T-helper 2 cell treated with Interferon-gamma antibody and Interleukin-4, amounts not matched to agents 5 μg/mL and 100 μg/mL, for 36 hours (primary cell): ENCODE data around the gene CENPE.
A peak's percentile ranks its signal among the peaks of the same experiment; 100 is the strongest.

Source experiments
- DNase-seq: peaks from one replicate; pipeline ENCODE4 v3.0.0; 2021; ENCODE audit warnings: low spot score
- H3K27ac Mint-ChIP-seq: one replicate; pipeline ENCODE4 v1.8.0; 2021; ENCODE audit warnings: mild to moderate bottlenecking, mixed read lengths
- H3K27me3 Mint-ChIP-seq: one replicate; pipeline ENCODE4 v1.8.0; 2021; ENCODE audit warnings: low read depth, mixed read lengths
- H3K36me3 Mint-ChIP-seq: one replicate; pipeline ENCODE4 v1.8.0; 2021; ENCODE audit warnings: low read depth, mixed read lengths
- H3K4me1 Mint-ChIP-seq: one replicate; pipeline ENCODE4 v1.8.0; 2021; ENCODE audit warnings: low read depth, mixed read lengths
- H3K4me3 Mint-ChIP-seq: one replicate; pipeline ENCODE4 v1.8.0; 2022; ENCODE audit warnings: mild to moderate bottlenecking, moderate library complexity, mixed read lengths
- H3K9me3 Mint-ChIP-seq: one replicate; pipeline ENCODE4 v1.8.0; 2021; ENCODE audit warnings: mixed read lengths

CENPE gene

GRCh38 chr4:103158760-103159159, 39.4 kb downstream of the CENPE start:
- no peaks in the 10 kb centered on the region for H3K27me3 Mint-ChIP-seq
- H3K9me3 Mint-ChIP-seq = peaks cover 12% of the 10 kb centered on the region
- H3K4me3 Mint-ChIP-seq = peak overlapping the region; percentile 57
- peaks cover 57% of the 10 kb centered on the region for H3K36me3 Mint-ChIP-seq
- peak overlapping the region; percentile 57 for H3K27ac Mint-ChIP-seq
- DNase-seq = no peak
- H3K4me1 Mint-ChIP-seq = peaks cover 8% of the 10 kb centered on the region

DNA sequence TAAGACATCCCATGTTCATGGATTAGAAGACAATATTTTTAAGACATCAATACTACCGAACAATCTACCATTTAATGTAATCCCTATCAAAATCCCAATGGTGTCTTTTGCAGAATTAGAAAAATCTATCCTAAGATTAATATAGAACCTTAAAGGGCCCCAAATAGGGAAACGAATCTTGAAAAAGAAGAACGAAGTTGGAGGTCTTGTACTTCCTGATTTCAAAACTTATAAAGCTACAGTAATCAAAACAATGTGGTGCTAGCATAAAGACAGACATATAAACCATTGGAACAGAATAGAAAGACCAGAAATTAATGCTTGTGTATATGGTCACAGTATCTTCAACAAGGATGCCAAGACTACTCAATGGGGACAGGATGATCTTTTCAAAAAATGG, 42.0 kb downstream of the CENPE start:
- Mint-ChIP-seq H3K4me1 (peaks cover 13% of the 10 kb centered on the region), H3K9me3 (peaks cover 12% of the 10 kb centered on the region), H3K4me3 (no peak overlapping the region), H3K27ac (no peak overlapping the region), H3K36me3 (peaks cover 59% of the 10 kb centered on the region), H3K27me3 (no peaks in the 10 kb centered on the region)
- DNase-seq = no peak

GRCh38 chr4:103152381-103152780, 45.8 kb downstream of the CENPE start:
- Mint-ChIP-seq H3K36me3 (peaks cover 75% of the 10 kb centered on the region), H3K27me3 (no peaks in the 10 kb centered on the region)

DNA sequence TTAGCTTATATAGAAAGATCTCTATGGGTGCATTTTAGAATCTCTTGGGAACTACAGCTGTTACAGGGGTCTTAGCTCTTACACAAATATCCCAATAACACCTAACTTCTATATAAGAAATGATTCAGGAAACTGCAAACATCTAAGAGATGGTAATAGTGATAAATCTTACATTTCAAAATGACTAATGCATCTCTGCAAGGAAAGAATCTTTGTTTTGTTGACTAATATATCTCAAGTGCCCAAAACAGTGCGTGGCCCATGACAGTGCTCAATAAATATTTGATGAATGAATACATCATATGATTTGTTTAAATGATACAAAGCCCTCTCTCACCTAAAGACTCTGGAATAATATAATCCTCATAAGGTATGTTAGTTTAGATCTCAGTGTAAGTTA, 47.5 kb downstream of the CENPE start:
- Mint-ChIP-seq H3K4me1 (peaks cover 23% of the 10 kb centered on the region), H3K36me3 (peaks cover 73% of the 10 kb centered on the region), H3K27me3 (no peaks in the 10 kb centered on the region), H3K9me3 (peaks cover 8% of the 10 kb centered on the region), H3K4me3 (no peak overlapping the region), H3K27ac (no peak overlapping the region)
- DNase-seq = no peak

More at GRCh38 chr4:103152381-103152780, 45.8 kb downstream of the CENPE start:
- Mint-ChIP-seq H3K4me3 (no peak overlapping the region), H3K4me1 (peaks cover 21% of the 10 kb centered on the region), H3K27ac (no peak overlapping the region), H3K9me3 (peaks cover 17% of the 10 kb centered on the region)
- no peak for DNase-seq

DNA sequence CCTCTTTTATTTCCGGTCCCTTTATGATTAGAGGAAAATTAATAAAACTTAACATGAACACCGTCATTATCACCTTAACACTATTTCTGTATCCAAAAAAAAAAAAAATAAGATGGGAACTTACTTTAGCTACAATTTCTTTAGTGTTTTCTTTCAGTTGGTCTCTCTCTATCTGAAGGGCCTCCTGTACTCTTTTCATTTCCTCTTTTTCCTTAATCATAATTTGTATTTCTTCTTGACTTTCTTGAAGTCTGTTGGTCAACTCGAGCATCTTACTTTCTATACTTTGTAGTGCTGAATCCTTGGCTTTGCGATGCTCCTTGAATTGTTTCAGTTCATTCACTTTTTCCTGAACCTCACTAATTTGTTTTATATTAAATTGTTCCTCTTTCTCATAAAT, 53.2 kb downstream of the CENPE start:
- Mint-ChIP-seq H3K27me3 (no peaks in the 10 kb centered on the region), H3K4me3 (no peak overlapping the region), H3K27ac (no peak overlapping the region), H3K36me3 (peaks cover 74% of the 10 kb centered on the region), H3K4me1 (peaks cover 7% of the 10 kb centered on the region), H3K9me3 (peaks cover 7% of the 10 kb centered on the region)
- DNase-seq = no peak

DNA sequence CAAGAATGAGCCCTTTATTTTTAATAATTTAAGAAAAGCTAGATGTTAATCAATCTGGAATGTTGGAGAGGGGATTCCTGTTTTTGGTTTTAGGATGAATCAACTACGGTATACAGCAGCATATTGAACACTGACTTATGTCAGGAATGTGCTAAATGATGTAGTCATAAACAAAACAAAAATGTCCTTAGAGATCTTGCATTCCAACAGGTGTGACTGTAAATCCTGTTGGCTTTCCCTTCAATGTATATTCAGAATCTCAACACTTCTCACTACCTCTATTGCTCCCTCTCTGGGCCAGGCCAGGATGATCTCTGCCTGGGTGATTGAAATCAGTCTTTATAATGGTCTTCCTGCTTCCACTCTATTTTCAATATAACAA, 60.7 kb downstream of the CENPE start:
- H3K36me3 Mint-ChIP-seq = peaks cover 68% of the 10 kb centered on the region
- peaks cover 14% of the 10 kb centered on the region for H3K4me1 Mint-ChIP-seq
- no peak for DNase-seq
- no peaks in the 10 kb centered on the region for H3K27me3 Mint-ChIP-seq
- H3K27ac Mint-ChIP-seq = peak overlapping the region; percentile 18
- H3K4me3 Mint-ChIP-seq = no peak overlapping the region
- no peaks in the 10 kb centered on the region for H3K9me3 Mint-ChIP-seq

GRCh38 chr4:103136671-103137445, 61.3 kb downstream of the CENPE start:
- peak overlapping the region; percentile 4 for H3K4me3 Mint-ChIP-seq
- peak overlapping the region; percentile 58 for H3K27ac Mint-ChIP-seq
- no peak for DNase-seq

GRCh38 chr4:103129174-103129573, 69.0 kb downstream of the CENPE start:
- Mint-ChIP-seq H3K4me3 (no peak overlapping the region), H3K27me3 (no peaks in the 10 kb centered on the region), H3K36me3 (peaks cover 80% of the 10 kb centered on the region), H3K4me1 (no peaks in the 10 kb centered on the region), H3K27ac (no peak overlapping the region), H3K9me3 (peaks cover 21% of the 10 kb centered on the region)
- DNase-seq = no peak

More at GRCh38 chr4:103136671-103137445, 61.3 kb downstream of the CENPE start:
- H3K27me3 Mint-ChIP-seq = no peaks in the 10 kb centered on the region
- no peaks in the 10 kb centered on the region for H3K9me3 Mint-ChIP-seq
- H3K4me1 Mint-ChIP-seq = peaks cover 14% of the 10 kb centered on the region
- peaks cover 68% of the 10 kb centered on the region for H3K36me3 Mint-ChIP-seq

GRCh38 chr4:103126126-103126525, 72.0 kb downstream of the CENPE start:
- peaks cover 72% of the 10 kb centered on the region for H3K36me3 Mint-ChIP-seq
- H3K4me3 Mint-ChIP-seq = no peak overlapping the region
- peaks cover 21% of the 10 kb centered on the region for H3K9me3 Mint-ChIP-seq
- no peak overlapping the region for H3K27ac Mint-ChIP-seq
- no peak for DNase-seq
- no peaks in the 10 kb centered on the region for H3K4me1 Mint-ChIP-seq
- no peaks in the 10 kb centered on the region for H3K27me3 Mint-ChIP-seq

GRCh38 chr4:103123114-103123513, 75.0 kb downstream of the CENPE start:
- Mint-ChIP-seq H3K4me1 (no peaks in the 10 kb centered on the region), H3K9me3 (peaks cover 9% of the 10 kb centered on the region), H3K27me3 (no peaks in the 10 kb centered on the region), H3K36me3 (peaks cover 59% of the 10 kb centered on the region), H3K4me3 (no peak overlapping the region), H3K27ac (no peak overlapping the region)
- no peak for DNase-seq

GRCh38 chr4:103118166-103118565, 80.0 kb downstream of the CENPE start:
- peaks cover 39% of the 10 kb centered on the region for H3K36me3 Mint-ChIP-seq
- no peaks in the 10 kb centered on the region for H3K9me3 Mint-ChIP-seq
- H3K4me3 Mint-ChIP-seq = no peak overlapping the region
- no peak overlapping the region for H3K27ac Mint-ChIP-seq
- peaks cover 1% of the 10 kb centered on the region for H3K4me1 Mint-ChIP-seq
- no peak for DNase-seq
- H3K27me3 Mint-ChIP-seq = no peaks in the 10 kb centered on the region

GRCh38 chr4:103111598-103111997, 86.5 kb downstream of the CENPE start:
- no peaks in the 10 kb centered on the region for H3K4me1 Mint-ChIP-seq
- DNase-seq = no peak
- peaks cover 47% of the 10 kb centered on the region for H3K36me3 Mint-ChIP-seq
- no peak overlapping the region for H3K27ac Mint-ChIP-seq
- no peak overlapping the region for H3K4me3 Mint-ChIP-seq
- no peaks in the 10 kb centered on the region for H3K27me3 Mint-ChIP-seq
- H3K9me3 Mint-ChIP-seq = no peaks in the 10 kb centered on the region

DNA sequence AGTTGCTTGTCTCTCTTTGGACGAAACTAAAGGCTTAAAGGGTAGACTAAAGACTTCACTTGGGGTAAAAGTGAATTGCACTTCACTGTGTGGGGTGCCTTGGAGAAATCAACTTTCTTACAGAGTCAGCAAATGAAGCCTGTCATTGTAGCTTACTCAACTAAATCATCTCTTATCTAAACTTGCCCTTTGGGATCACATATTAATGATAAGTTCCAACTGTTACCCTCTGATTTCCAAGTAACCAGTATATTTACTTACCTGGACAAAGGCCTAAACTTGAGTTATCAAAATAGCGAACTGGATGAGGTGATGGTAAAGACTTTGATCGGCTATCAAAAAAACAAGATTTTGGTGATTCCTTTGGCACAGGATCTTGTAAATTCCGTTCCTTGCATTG, 89.6 kb downstream of the CENPE start:
- Mint-ChIP-seq H3K27me3 (no peaks in the 10 kb centered on the region), H3K27ac (no peak overlapping the region), H3K9me3 (no peaks in the 10 kb centered on the region)

DNA sequence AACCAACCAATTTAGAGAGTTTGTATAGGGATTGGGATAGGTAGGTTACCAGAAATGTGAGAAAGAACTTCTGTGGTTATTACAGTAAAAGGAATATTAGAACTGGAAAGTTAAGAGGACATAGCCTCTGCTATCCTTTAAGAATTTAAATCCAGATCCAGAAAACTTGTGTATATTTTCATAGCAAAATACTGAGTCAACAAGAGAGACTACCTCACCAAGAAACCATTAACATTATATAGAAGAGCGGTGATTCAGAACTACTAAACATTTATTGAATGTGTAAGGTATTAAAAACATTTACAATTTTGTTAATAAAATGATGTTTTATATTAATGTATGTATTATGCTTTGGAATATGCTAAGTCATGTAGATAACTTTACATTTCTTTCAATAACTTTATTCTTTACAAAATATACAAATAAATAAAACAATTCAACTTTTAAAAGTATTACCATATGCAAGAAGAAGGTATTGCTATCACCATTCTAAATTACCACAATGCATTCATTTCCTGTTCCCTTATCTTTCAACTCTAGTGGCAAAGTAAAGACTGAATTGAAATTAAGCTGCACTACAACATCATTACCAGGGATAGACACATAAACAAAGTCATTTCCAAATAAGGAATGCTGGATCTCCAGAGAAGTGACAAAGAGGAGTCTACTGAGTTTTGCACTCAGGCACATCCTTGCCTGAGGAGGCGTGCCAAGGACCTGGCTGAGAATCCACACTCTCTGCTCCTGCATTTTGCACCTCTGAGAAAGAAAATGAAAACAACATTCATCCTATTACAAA, 92.4 kb downstream of the CENPE start:
- peaks cover 7% of the 10 kb centered on the region for H3K4me1 Mint-ChIP-seq
- no peak for DNase-seq
- no peaks in the 10 kb centered on the region for H3K27me3 Mint-ChIP-seq
- H3K4me3 Mint-ChIP-seq = peak overlapping the region; percentile 35
- peak overlapping the region; percentile 74 for H3K27ac Mint-ChIP-seq
- no peaks in the 10 kb centered on the region for H3K9me3 Mint-ChIP-seq
- H3K36me3 Mint-ChIP-seq = peaks cover 37% of the 10 kb centered on the region

More for the DNA sequence above, 89.6 kb downstream of the CENPE start:
- peaks cover 42% of the 10 kb centered on the region for H3K36me3 Mint-ChIP-seq
- peaks cover 7% of the 10 kb centered on the region for H3K4me1 Mint-ChIP-seq
- no peak for DNase-seq
- no peak overlapping the region for H3K4me3 Mint-ChIP-seq
